GM18502 (cell line): ENCODE results near the gene WSB1.

ENCODE experiments used
- ATAC-seq: cut with Tn5 transposase; IDR thresholded peaks from one replicate; pipeline ENCODE4 v1.9.1; 2021; ENCODE audit warnings: mild to moderate bottlenecking; ENCODE audit not compliant: unreplicated experiment, poor library complexity

WSB1 gene

GRCh38 chr17:27332485-27333409 is 38.8 kb downstream of the WSB1 start:
- peak; percentile 93 for ATAC-seq

GRCh38 chr17:27333410-27333980 is 39.6 kb downstream of the WSB1 start:
- no peak for ATAC-seq

- no peak for ATAC-seq
Observed at GRCh38 chr17:27336184-27336583, 42.3 kb downstream of the WSB1 start.

- peak; percentile 70 for ATAC-seq
Observed at GRCh38 chr17:27338536-27338985, 44.6 kb downstream of the WSB1 start.

- peak; percentile 59 for ATAC-seq
Observed at GRCh38 chr17:27339198-27339835, 45.4 kb downstream of the WSB1 start.

GRCh38 chr17:27339836-27340550 is 46.1 kb downstream of the WSB1 start:
- no peak for ATAC-seq

- no peak for ATAC-seq
Observed at GRCh38 chr17:27340575-27340974, 46.7 kb downstream of the WSB1 start.

- no peak for ATAC-seq
Observed at GRCh38 chr17:27341041-27341471, 47.1 kb downstream of the WSB1 start.

- ATAC-seq = no peak
Observed at GRCh38 chr17:27342059-27342458, 48.1 kb downstream of the WSB1 start.

- no peak for ATAC-seq
Observed at GRCh38 chr17:27343294-27343693, 49.4 kb downstream of the WSB1 start.

GRCh38 chr17:27343977-27344607 is 50.2 kb downstream of the WSB1 start:
- ATAC-seq = no peak

- no peak for ATAC-seq
Observed at GRCh38 chr17:27345141-27345904, 51.4 kb downstream of the WSB1 start.

- ATAC-seq = no peak
Observed at GRCh38 chr17:27346228-27346899, 52.5 kb downstream of the WSB1 start.

- ATAC-seq = no peak
Observed at GRCh38 chr17:27348196-27348595, 54.3 kb downstream of the WSB1 start.

- ATAC-seq = no peak
Observed at GRCh38 chr17:27349540-27350021, 55.7 kb downstream of the WSB1 start.

- no peak for ATAC-seq
Observed at GRCh38 chr17:27351759-27352158, 57.8 kb downstream of the WSB1 start.

- no peak for ATAC-seq
Observed at GRCh38 chr17:27352448-27353032, 58.6 kb downstream of the WSB1 start.

GRCh38 chr17:27353033-27353460 is 59.1 kb downstream of the WSB1 start:
- no peak for ATAC-seq
